H1 (cell line): ENCODE data around the gene ATP6V1F. TPM values are rescaled to one million over a fixed set of nuclear protein-coding genes. Genes with fewer than 3 reads are reported as not detected.

Experiments used
- CTCF ChIA-PET: fragments of 300-600 bp; sonication (Branson Sonifier 250); formaldehyde crosslinking; loops from one replicate; lab custom pipeline; 2021; ENCODE audit not compliant: partially characterized antibody; lab: Charles Lee
- POLR2A ChIA-PET: fragments of 300-600 bp; sonication (Branson Sonifier 250); formaldehyde crosslinking; loops from one replicate; lab custom pipeline; 2021; ENCODE audit warnings: inconsistent platforms; ENCODE audit not compliant: partially characterized antibody; lab: Charles Lee
- DNase-seq, 2 experiments: peaks; one replicate each; pipeline versions ENCODE4 v3.0.0 to v3.0.0-alpha.2; 2010 to 2022; ENCODE audit warnings: low spot score in 2 of 2, low read depth in 1 of 2, mixed read lengths in 1 of 2
- FAIRE-seq: peaks from 2 replicates; lab custom pipeline; 2011; peaks lifted over from hg19 to GRCh38; lab: Jason Lieb, UNC
- H2AFZ ChIP-seq: 2 replicates; pipeline ENCODE4 v1.8.1; 2012; ENCODE audit warnings: low read length, inconsistent platforms
- H2AK5ac ChIP-seq: 2 replicates; pipeline ENCODE4 v1.6.1; 2013; ENCODE audit warnings: low read depth, low read length
- H2BK120ac ChIP-seq: replicated peaks from 2 replicates; pipeline ENCODE3; 2013; ENCODE audit warnings: low read depth, low read length, inconsistent platforms
- H2BK12ac ChIP-seq: 2 replicates; pipeline ENCODE4 v1.6.1; 2013; ENCODE audit warnings: low read depth, low read length
- H2BK15ac ChIP-seq: 2 replicates; pipeline ENCODE4 v1.6.1; 2013; ENCODE audit warnings: low read length
- H2BK20ac ChIP-seq: 2 replicates; pipeline ENCODE4 v1.6.1; 2013; ENCODE audit warnings: low read length
- H2BK5ac ChIP-seq: 2 replicates; pipeline ENCODE4 v1.6.1; 2013; ENCODE audit warnings: low read depth, low read length
- H3K14ac ChIP-seq: 2 replicates; pipeline ENCODE4 v1.6.1; 2013; ENCODE audit warnings: inconsistent platforms; ENCODE audit not compliant: insufficient read length
- H3K18ac ChIP-seq: 2 replicates; pipeline ENCODE4 v1.6.1; 2013; ENCODE audit warnings: low read length; ENCODE audit errors: extremely low read depth
- H3K23ac ChIP-seq: 2 replicates; pipeline ENCODE4 v1.6.1; 2013; ENCODE audit warnings: inconsistent platforms; ENCODE audit not compliant: insufficient read length
- H3K23me2 ChIP-seq: 2 replicates; pipeline ENCODE4 v1.6.1; 2013; ENCODE audit warnings: low read depth, low read length
- H3K27ac ChIP-seq: 2 replicates; pipeline ENCODE4 v1.6.1; 2011; ENCODE audit warnings: low read depth, low read length, inconsistent platforms
- H3K27me3 ChIP-seq, 4 experiments: replicated peaks in 1 of 4; 1 replicate in 1 of 4; 2 replicates in 3 of 4; pipeline versions ENCODE4 v1.6.1 to v1.8.1; 2011 to 2013; ENCODE audit warnings: low read length in 3 of 4, mild to moderate bottlenecking in 3 of 4, inconsistent platforms in 2 of 4, mixed read lengths in 2 of 4, moderate library complexity in 1 of 4; ENCODE audit not compliant: control insufficient read depth in 3 of 4, insufficient read depth in 3 of 4; ENCODE audit errors: extremely low read depth in 1 of 4
- H3K36me3 ChIP-seq, 4 experiments: 2 replicates each; pipeline versions ENCODE4 v1.6.1 to v1.8.1; 2011 to 2013; ENCODE audit warnings: mild to moderate bottlenecking in 4 of 4, low read length in 3 of 4, moderate library complexity in 2 of 4, control low read depth in 1 of 4, inconsistent platforms in 1 of 4; ENCODE audit not compliant: insufficient read depth in 4 of 4, control insufficient read depth in 2 of 4
- H3K4ac ChIP-seq: replicated peaks from 2 replicates; pipeline ENCODE3; 2013; ENCODE audit warnings: low read length, low read depth, mixed read lengths, inconsistent platforms; ENCODE audit not compliant: insufficient read length
- H3K4me1 ChIP-seq, 4 experiments: replicated peaks in 1 of 4; 1 replicate in 1 of 4; 2 replicates in 3 of 4; pipeline versions ENCODE4 v1.6.1 to v1.8.1; 2011 to 2013; ENCODE audit warnings: low read length in 3 of 4, inconsistent platforms in 2 of 4, mixed read lengths in 1 of 4; ENCODE audit not compliant: insufficient read depth in 4 of 4, control insufficient read depth in 3 of 4
- H3K4me2 ChIP-seq, 2 experiments: 2 replicates each; pipeline versions ENCODE4 v1.6.1 to v1.8.1; 2011 to 2013; ENCODE audit warnings: low read depth in 2 of 2, low read length in 2 of 2, control low read depth in 1 of 2, inconsistent platforms in 1 of 2, mild to moderate bottlenecking in 1 of 2; ENCODE audit not compliant: insufficient read depth in 1 of 2
- H3K4me3 ChIP-seq, 4 experiments: fragments of 200-600, 300-600 bp in 1 of 4; sonication (generic), shearing (Covaris generic), sonication (Bioruptor Twin) in 1 of 4; 2 replicates each; pipeline versions ENCODE4 v1.5.1 to v1.8.1; 2011 to 2016; ENCODE audit warnings: low read length in 4 of 4, low read depth in 3 of 4, control low read depth in 2 of 4, inconsistent platforms in 2 of 4, mild to moderate bottlenecking in 2 of 4, mixed read lengths in 1 of 4, moderate library complexity in 1 of 4; ENCODE audit not compliant: insufficient read depth in 2 of 4; ENCODE audit errors: extremely low read depth in 1 of 4
- H3K56ac ChIP-seq: replicated peaks from 2 replicates; pipeline ENCODE3; 2013; ENCODE audit warnings: low read depth, mild to moderate bottlenecking, mixed read lengths, low read length, inconsistent platforms; ENCODE audit not compliant: insufficient read length
- H3K79me1 ChIP-seq: 2 replicates; pipeline ENCODE4 v1.6.1; 2013; ENCODE audit warnings: low read depth, low read length, control low read depth
- H3K79me2 ChIP-seq, 2 experiments: 2 replicates each; pipeline versions ENCODE4 v1.6.1 to v1.8.1; 2012 to 2013; ENCODE audit warnings: low read length in 2 of 2, mild to moderate bottlenecking in 2 of 2, inconsistent platforms in 1 of 2; ENCODE audit not compliant: insufficient read depth in 2 of 2, control insufficient read depth in 1 of 2
- H3K9ac ChIP-seq, 4 experiments: replicated peaks in 1 of 4; 1 replicate in 1 of 4; 2 replicates in 3 of 4; pipeline versions ENCODE4 v1.6.1 to v1.8.1; 2011 to 2013; ENCODE audit warnings: low read depth in 3 of 4, low read length in 3 of 4, control low read depth in 2 of 4, mild to moderate bottlenecking in 2 of 4, moderate library complexity in 2 of 4, inconsistent platforms in 1 of 4; ENCODE audit errors: extremely low read depth in 1 of 4
- H3K9me3 ChIP-seq, 2 experiments: 2 replicates each; pipeline versions ENCODE4 v1.6.1 to v1.8.1; 2012 to 2013; ENCODE audit warnings: mild to moderate bottlenecking in 2 of 2, moderate library complexity in 2 of 2, control low read depth in 1 of 2, inconsistent platforms in 1 of 2, low read depth in 1 of 2, low read length in 1 of 2, mixed read lengths in 1 of 2; ENCODE audit not compliant: insufficient read depth in 2 of 2
- H4K20me1 ChIP-seq, 2 experiments: replicated peaks in 1 of 2; 2 replicates each; pipeline versions ENCODE3 to v1.8.1; 2011 to 2013; ENCODE audit warnings: inconsistent platforms in 2 of 2, low read length in 2 of 2, mild to moderate bottlenecking in 1 of 2; ENCODE audit not compliant: insufficient read depth in 2 of 2, control insufficient read depth in 1 of 2
- H4K5ac ChIP-seq: 2 replicates; pipeline ENCODE4 v1.6.1; 2013; ENCODE audit warnings: low read length, low read depth, mixed read lengths, inconsistent platforms; ENCODE audit not compliant: insufficient read length
- H4K8ac ChIP-seq: 2 replicates; pipeline ENCODE4 v1.8.0; 2013; ENCODE audit warnings: mild to moderate bottlenecking, moderate library complexity, low read length, inconsistent platforms; ENCODE audit not compliant: insufficient read depth; ENCODE audit errors: extremely low read depth
- H4K91ac ChIP-seq: replicated peaks from 2 replicates; pipeline ENCODE3; 2013; ENCODE audit warnings: low read length, mixed read lengths, inconsistent platforms; ENCODE audit not compliant: insufficient read length
- RXRA ChIP-seq: IDR thresholded peaks from 2 replicates; pipeline ENCODE4 v1.6.1; 2011; ENCODE audit warnings: low read depth, mild to moderate bottlenecking, low read length, moderate library complexity; ENCODE audit not compliant: insufficient read depth
- SP1 ChIP-seq: IDR thresholded peaks from 2 replicates; pipeline ENCODE4 v1.6.1; 2011; ENCODE audit warnings: low read depth, low read length
- SP4 ChIP-seq: IDR thresholded peaks from 2 replicates; pipeline ENCODE4 v1.6.1; 2012; ENCODE audit warnings: low read length, inconsistent platforms
- SUZ12 ChIP-seq: fragments of 200-600 bp; sonication (generic); IDR thresholded peaks from 2 replicates; pipeline ENCODE4 v1.6.1; 2012; ENCODE audit warnings: mild to moderate bottlenecking, inconsistent platforms, low read length, moderate library complexity, mixed read lengths
- WGBS, 2 experiments: shearing (Covaris generic) in 1 of 2; methylation state at CpG; one replicate each; pipeline versions ENCODE4 v1.1.6 to v1.1.7; 2013 to 2015; ENCODE audit warnings: low lambda C conversion rate in 2 of 2, mixed read lengths in 2 of 2, inconsistent platforms in 1 of 2, low coverage in 1 of 2, missing lambda C conversion rate in 1 of 2; ENCODE audit not compliant: insufficient replicate concordance in 2 of 2, insufficient coverage in 1 of 2, insufficient read length in 1 of 2; ENCODE audit errors: extremely low coverage in 1 of 2, missing lambda C conversion rate in 1 of 2; 5-methylcytosine and 5-hydroxymethylcytosine counted together
- polyA plus RNA-seq, 7 experiments: library from polyadenylated mRNA; depleted of rRNA in 3 of 7; stranded (reverse) in 5 of 7; unstranded in 2 of 7; fragments of >200 nt in 5 of 7; fragments of 200-250 nt in 2 of 7; gene quantifications; 1 replicate in 5 of 7; 2 replicates in 1 of 7; 4 replicates in 1 of 7; pipeline versions ENCODE4 v1.2.1 to v1.2.3, GENCODE V29; 2011 to 2013; ENCODE audit warnings: missing spikeins in 2 of 7, mixed read lengths in 2 of 7
- total RNA-seq: library from RNA; stranded (reverse); fragmentation: NEBNext Ultra II Directional; extraction: Animal tissue kit (Norgen Biotek cat#: 25700); gene quantifications from 2 replicates; pipeline ENCODE4 v1.2.1, GENCODE V29; 2021

The ATP6V1F gene
- total and polyA plus RNA-seq, 2 of the 8 experiments (the other 6 are each of a cell fraction or from before 2014, with no cell fraction given), result 104 to 318 TPM

DNA sequence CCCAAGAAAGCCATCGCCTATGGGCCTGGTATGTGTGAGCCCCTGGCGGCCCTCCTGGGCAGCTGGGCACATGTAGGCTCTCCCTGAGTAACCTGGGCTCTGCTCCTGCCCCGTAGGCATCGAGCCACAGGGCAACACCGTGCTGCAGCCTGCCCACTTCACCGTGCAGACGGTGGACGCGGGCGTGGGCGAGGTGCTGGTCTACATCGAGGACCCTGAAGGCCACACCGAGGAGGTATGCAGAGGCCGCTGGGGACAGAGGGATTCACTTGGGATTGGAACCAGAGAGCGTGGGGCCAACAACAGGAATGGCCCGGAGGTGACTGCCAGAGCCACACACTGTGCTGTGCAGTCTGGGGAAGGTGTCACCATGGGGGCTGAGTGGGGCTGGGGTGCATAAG, 25.1 kb upstream of the ATP6V1F start:
- Histone ChIP-seq H2BK120ac (no peak overlapping the region), H3K4ac (no peak overlapping the region), H4K8ac (no peak overlapping the region), H3K23ac (no peak overlapping the region), H2AK5ac (no peak overlapping the region), H3K9me3 (no peaks in the 10 kb centered on the region), H2AFZ (no peak overlapping the region), H3K23me2 (peaks cover 6% of the 10 kb centered on the region; the same call in 1 of the 2 replicates), H2BK15ac (no peak overlapping the region), H3K4me3 (no peak overlapping the region), H3K79me2 (no peaks in the 10 kb centered on the region), H4K20me1 (no peaks in the 10 kb centered on the region), H3K14ac (no peak overlapping the region), H4K5ac (no peak overlapping the region), H3K27ac (no peak overlapping the region), H3K4me2 (no peak overlapping the region), H3K36me3 (no peaks in the 10 kb centered on the region), H3K9ac (no peak overlapping the region), H2BK12ac (no peak overlapping the region), H3K79me1 (no peaks in the 10 kb centered on the region), H3K27me3 (no peaks in the 10 kb centered on the region; a peak in 1 of 7 replicates), H3K4me1 (peaks cover 0 to 25% (median 17%) of the 10 kb centered on the region in 4 experiments; a peak in 6 of 7 replicates), H3K56ac (no peak overlapping the region), H3K18ac (no peak overlapping the region), H2BK5ac (no peak overlapping the region), H2BK20ac (no peak overlapping the region), H4K91ac (no peak overlapping the region)
- WGBS, 2 experiments, result 91% methylated on average over 14 of the region's 16 CpGs; no CpG with 5 or more reads in 1 of the 2 experiments
- ChIA-PET POLR2A (no interaction called here), CTCF (interaction anchor here (1.0 to 7.6 kb wide), 5 partner anchors 7 to 85 kb away, joined by 3 to 71 read pairs (median 6); no protein-coding TSS in a partner anchor)
- TF ChIP-seq SP4 (no peak), SUZ12 (no peak), RXRA (no peak), SP1 (no peak)
- DNase-seq (no peak), FAIRE-seq (no peak)
